ENCODE data around the gene CCDC33.

The CCDC33 gene

GRCh38 chr15:74270854-74271520 lies 34.9 kb downstream of the CCDC33 start:
- Histone ChIP-seq H3K4me2 (ENCODE audit: low read length) (no peak overlapping the region), H3K79me2 (ENCODE audit: control insufficient read depth, insufficient read depth, low read length) (no peaks in the 10 kb centered on the region), H3K18ac (ENCODE audit: low read length) (no peak overlapping the region), H3K56ac (ENCODE audit: low read length) (no peak overlapping the region), H3K4ac (ENCODE audit: low read depth, low read length) (no peak overlapping the region), H3K36me3 (ENCODE audit: control insufficient read depth, insufficient read depth, low read length) (no peaks in the 10 kb centered on the region), H3K9ac (ENCODE audit: low read length) (no peak overlapping the region), H3K27ac (ENCODE audit: low read depth, low read length) (no peak overlapping the region), H3K79me1 (ENCODE audit: low read length) (no peaks in the 10 kb centered on the region), H4K8ac (ENCODE audit: low read depth, low read length) (no peak overlapping the region), H3K23ac (ENCODE audit: low read length) (no peak overlapping the region), H3K27me3 (ENCODE audit: insufficient read depth, low read length, poor library complexity) (no peaks in the 10 kb centered on the region), H3K4me1 (ENCODE audit: control insufficient read depth, low read depth, low read length) (no peaks in the 10 kb centered on the region), H3K4me3 (ENCODE audit: low read length) (no peak overlapping the region), H2BK120ac (ENCODE audit: low read depth, low read length) (no peak overlapping the region), H2BK5ac (ENCODE audit: low read length) (no peak overlapping the region), H2BK15ac (replicated peaks; ENCODE audit: low read depth) (no peak overlapping the region), H4K5ac (ENCODE audit: low read length) (no peak overlapping the region), H2AK5ac (ENCODE audit: low read length) (no peak overlapping the region)
- peak; percentile 9 for DNase-seq
- WGBS (ENCODE audit: extremely low coverage, insufficient coverage, low lambda C conversion rate) = no CpG with 5 or more reads among the region's 14 CpGs

GRCh38 chr15:74272812-74273211 lies 36.7 kb downstream of the CCDC33 start:
- no peak overlapping the region for H3K27ac ChIP-seq (ENCODE audit: low read depth, low read length)
- no peak overlapping the region for H3K18ac ChIP-seq (ENCODE audit: low read length)
- H3K23ac ChIP-seq (ENCODE audit: low read length) = no peak overlapping the region
- H3K27me3 ChIP-seq (ENCODE audit: insufficient read depth, low read length, poor library complexity) = no peaks in the 10 kb centered on the region
- no peak overlapping the region for H2BK120ac ChIP-seq (ENCODE audit: low read depth, low read length)
- H3K36me3 ChIP-seq (ENCODE audit: control insufficient read depth, insufficient read depth, low read length) = no peaks in the 10 kb centered on the region
- no peak overlapping the region for H2AK5ac ChIP-seq (ENCODE audit: low read length)
- H3K4me3 ChIP-seq (ENCODE audit: low read length) = no peak overlapping the region
- no peak overlapping the region for H3K4ac ChIP-seq (ENCODE audit: low read depth, low read length)
- H3K4me2 ChIP-seq (ENCODE audit: low read length) = no peak overlapping the region
- H2BK5ac ChIP-seq (ENCODE audit: low read length) = no peak overlapping the region
- no peak overlapping the region for H3K9ac ChIP-seq (ENCODE audit: low read length)
- WGBS (ENCODE audit: extremely low coverage, insufficient coverage, low lambda C conversion rate) = no CpG with 5 or more reads among the region's 10 CpGs
- no peak overlapping the region for H4K5ac ChIP-seq (ENCODE audit: low read length)
- H4K8ac ChIP-seq (ENCODE audit: low read depth, low read length) = no peak overlapping the region
- H3K79me1 ChIP-seq (ENCODE audit: low read length) = no peaks in the 10 kb centered on the region
- H3K79me2 ChIP-seq (ENCODE audit: control insufficient read depth, insufficient read depth, low read length) = no peaks in the 10 kb centered on the region
- no peak overlapping the region for H3K56ac ChIP-seq (ENCODE audit: low read length)
- no peak for DNase-seq
- H3K4me1 ChIP-seq (ENCODE audit: control insufficient read depth, low read depth, low read length) = no peaks in the 10 kb centered on the region
- no peak overlapping the region for H2BK15ac ChIP-seq (replicated peaks; ENCODE audit: low read depth)

GRCh38 chr15:74274470-74275038 lies 38.4 kb downstream of the CCDC33 start:
- no peak overlapping the region for H3K9ac ChIP-seq (ENCODE audit: low read length)
- H3K18ac ChIP-seq (ENCODE audit: low read length) = no peak overlapping the region
- no peak for DNase-seq
- no peaks in the 10 kb centered on the region for H3K79me1 ChIP-seq (ENCODE audit: low read length)
- H3K4me3 ChIP-seq (ENCODE audit: low read length) = no peak overlapping the region
- H2BK5ac ChIP-seq (ENCODE audit: low read length) = no peak overlapping the region
- no peak overlapping the region for H2BK120ac ChIP-seq (ENCODE audit: low read depth, low read length)
- no peaks in the 10 kb centered on the region for H3K27me3 ChIP-seq (ENCODE audit: insufficient read depth, low read length, poor library complexity)
- no peak overlapping the region for H3K4ac ChIP-seq (ENCODE audit: low read depth, low read length)
- H3K4me1 ChIP-seq (ENCODE audit: control insufficient read depth, low read depth, low read length) = no peaks in the 10 kb centered on the region
- H3K79me2 ChIP-seq (ENCODE audit: control insufficient read depth, insufficient read depth, low read length) = no peaks in the 10 kb centered on the region
- no peak overlapping the region for H4K5ac ChIP-seq (ENCODE audit: low read length)
- no peak overlapping the region for H3K56ac ChIP-seq (ENCODE audit: low read length)
- H3K36me3 ChIP-seq (ENCODE audit: control insufficient read depth, insufficient read depth, low read length) = no peaks in the 10 kb centered on the region
- WGBS (ENCODE audit: extremely low coverage, insufficient coverage, low lambda C conversion rate) = no CpG with 5 or more reads among the region's 3 CpGs
- no peak overlapping the region for H2BK15ac ChIP-seq (replicated peaks; ENCODE audit: low read depth)
- H3K23ac ChIP-seq (ENCODE audit: low read length) = no peak overlapping the region
- H3K27ac ChIP-seq (ENCODE audit: low read depth, low read length) = no peak overlapping the region
- H4K8ac ChIP-seq (ENCODE audit: low read depth, low read length) = no peak overlapping the region
- H2AK5ac ChIP-seq (ENCODE audit: low read length) = no peak overlapping the region
- H3K4me2 ChIP-seq (ENCODE audit: low read length) = no peak overlapping the region

GRCh38 chr15:74275957-74276356 lies 39.8 kb downstream of the CCDC33 start:
- H2BK120ac ChIP-seq (ENCODE audit: low read depth, low read length) = no peak overlapping the region
- peak; percentile 67 for DNase-seq
- H3K23ac ChIP-seq (ENCODE audit: low read length) = no peak overlapping the region
- no peak overlapping the region for H3K4me3 ChIP-seq (ENCODE audit: low read length)
- no CpG with 5 or more reads among the region's 6 CpGs for WGBS (ENCODE audit: extremely low coverage, insufficient coverage, low lambda C conversion rate)
- H3K27ac ChIP-seq (ENCODE audit: low read depth, low read length) = no peak overlapping the region
- no peak overlapping the region for H3K4me2 ChIP-seq (ENCODE audit: low read length)
- H3K9ac ChIP-seq (ENCODE audit: low read length) = no peak overlapping the region
- no peak overlapping the region for H2BK15ac ChIP-seq (replicated peaks; ENCODE audit: low read depth)
- no peak overlapping the region for H4K5ac ChIP-seq (ENCODE audit: low read length)
- H3K18ac ChIP-seq (ENCODE audit: low read length) = no peak overlapping the region
- H3K79me1 ChIP-seq (ENCODE audit: low read length) = no peaks in the 10 kb centered on the region
- H2AK5ac ChIP-seq (ENCODE audit: low read length) = no peak overlapping the region
- H3K4ac ChIP-seq (ENCODE audit: low read depth, low read length) = no peak overlapping the region
- no peaks in the 10 kb centered on the region for H3K36me3 ChIP-seq (ENCODE audit: control insufficient read depth, insufficient read depth, low read length)
- H2BK5ac ChIP-seq (ENCODE audit: low read length) = no peak overlapping the region
- no peaks in the 10 kb centered on the region for H3K79me2 ChIP-seq (ENCODE audit: control insufficient read depth, insufficient read depth, low read length)
- H3K56ac ChIP-seq (ENCODE audit: low read length) = no peak overlapping the region
- H3K4me1 ChIP-seq (ENCODE audit: control insufficient read depth, low read depth, low read length) = no peaks in the 10 kb centered on the region
- H3K27me3 ChIP-seq (ENCODE audit: insufficient read depth, low read length, poor library complexity) = no peaks in the 10 kb centered on the region
- no peak overlapping the region for H4K8ac ChIP-seq (ENCODE audit: low read depth, low read length)

- no peaks in the 10 kb centered on the region for H3K27me3 ChIP-seq (ENCODE audit: insufficient read depth, low read length, poor library complexity)
- no peak overlapping the region for H2BK5ac ChIP-seq (ENCODE audit: low read length)
- no peaks in the 10 kb centered on the region for H3K4me1 ChIP-seq (ENCODE audit: control insufficient read depth, low read depth, low read length)
- no peak for DNase-seq
- H3K9ac ChIP-seq (ENCODE audit: low read length) = no peak overlapping the region
- H4K8ac ChIP-seq (ENCODE audit: low read depth, low read length) = no peak overlapping the region
- H3K56ac ChIP-seq (ENCODE audit: low read length) = no peak overlapping the region
- H4K5ac ChIP-seq (ENCODE audit: low read length) = no peak overlapping the region
- no peak overlapping the region for H3K23ac ChIP-seq (ENCODE audit: low read length)
- H2BK120ac ChIP-seq (ENCODE audit: low read depth, low read length) = no peak overlapping the region
- no CpG with 5 or more reads among the region's 3 CpGs for WGBS (ENCODE audit: extremely low coverage, insufficient coverage, low lambda C conversion rate)
- H3K18ac ChIP-seq (ENCODE audit: low read length) = no peak overlapping the region
- H3K79me2 ChIP-seq (ENCODE audit: control insufficient read depth, insufficient read depth, low read length) = no peaks in the 10 kb centered on the region
- H3K79me1 ChIP-seq (ENCODE audit: low read length) = no peaks in the 10 kb centered on the region
- no peak overlapping the region for H3K4me2 ChIP-seq (ENCODE audit: low read length)
- H2AK5ac ChIP-seq (ENCODE audit: low read length) = no peak overlapping the region
- H3K36me3 ChIP-seq (ENCODE audit: control insufficient read depth, insufficient read depth, low read length) = no peaks in the 10 kb centered on the region
- no peak overlapping the region for H3K27ac ChIP-seq (ENCODE audit: low read depth, low read length)
- H2BK15ac ChIP-seq (replicated peaks; ENCODE audit: low read depth) = no peak overlapping the region
- H3K4ac ChIP-seq (ENCODE audit: low read depth, low read length) = no peak overlapping the region
- no peak overlapping the region for H3K4me3 ChIP-seq (ENCODE audit: low read length)
These were observed 40.4 kb downstream of the CCDC33 start for GRCh38 chr15:74276560-74276959.
